Measurements from ENCODE around the gene C3orf52. TPM values are rescaled to one million over a fixed set of nuclear protein-coding genes. Genes with fewer than 3 reads are reported as not detected.
A peak's percentile ranks its signal among the peaks of the same experiment; 100 is the strongest.

The C3orf52 gene
- polyA plus RNA-seq, 1 donor (not counting 4 experiments of a cell fraction or from before 2014, with no cell fraction given): 15.8 TPM

DNA sequence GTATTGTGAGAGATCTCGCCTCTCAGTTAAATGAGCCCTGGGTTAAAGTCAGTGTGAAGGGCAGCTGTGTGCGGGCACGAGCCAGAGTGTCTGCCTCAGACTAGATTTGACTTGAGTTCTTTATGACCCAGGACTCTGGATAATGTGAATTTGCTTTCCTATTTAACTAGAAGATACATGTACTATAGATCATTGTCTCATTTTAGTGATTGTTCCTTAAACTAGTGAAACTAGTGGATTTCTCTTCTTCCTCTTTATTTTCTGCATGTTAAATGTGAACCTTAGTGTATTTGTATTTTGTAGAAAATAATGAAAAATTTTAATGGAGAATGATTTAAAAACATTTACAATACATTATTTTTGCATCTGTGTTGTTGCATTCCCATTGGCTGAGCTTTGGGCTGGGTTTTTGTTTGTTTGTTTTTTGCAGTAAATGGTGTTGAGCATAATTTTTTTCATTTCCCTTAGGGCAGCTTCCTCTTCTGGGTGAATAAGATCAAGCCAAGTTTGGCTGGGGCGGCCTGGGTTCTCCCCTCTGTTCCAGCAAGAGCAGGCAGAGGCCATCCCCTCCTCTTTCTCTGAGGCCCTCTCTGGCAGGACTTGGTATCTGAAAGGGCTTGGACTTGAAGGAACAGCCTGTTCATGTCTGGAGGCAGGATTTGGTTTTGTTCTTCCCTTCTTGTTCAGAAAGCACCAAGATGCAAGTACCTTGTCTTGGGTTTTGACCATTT lies 31.8 kb downstream of the C3orf52 start:
- H3K36me3 ChIP-seq (ENCODE audit: control insufficient read depth in 2 of 2, extremely low read depth in 1 of 2, insufficient read depth in 2 of 2, low read length in 2 of 2): peaks cover 24 to 26% of the 10 kb centered on the region in 2 experiments

GRCh38 chr3:112119962-112120836 lies 34.0 kb downstream of the C3orf52 start:
- dilution Hi-C loops (cut with MboI; ENCODE audit: extremely low pct_ligation_motif_present, low sequenced_read_pairs): no loop called here
- Histone ChIP-seq H3K36me3 (ENCODE audit: control insufficient read depth in 2 of 2, extremely low read depth in 1 of 2, insufficient read depth in 2 of 2, low read length in 2 of 2) (peaks cover 19 to 21% of the 10 kb centered on the region in 2 experiments), H3K27ac (ENCODE audit: control insufficient read depth, insufficient read depth, low read length) (no peak overlapping the region), H3K4me1 (ENCODE audit: control insufficient read depth, extremely low read depth, insufficient read depth, low read length) (no peaks in the 10 kb centered on the region), H3K79me2 (ENCODE audit: control insufficient read depth, insufficient read depth, low read length) (no peaks in the 10 kb centered on the region), H3K9me3 (ENCODE audit: control insufficient read depth, low read depth, low read length) (no peaks in the 10 kb centered on the region), H3K4me3 (ENCODE audit: control insufficient read depth in 2 of 3, extremely low read depth in 1 of 3, insufficient read depth in 2 of 3, low read depth in 1 of 3, low read length in 3 of 3) (no peak overlapping the region), H4K20me1 (ENCODE audit: control insufficient read depth, extremely low read depth, insufficient read depth, low read length) (no peaks in the 10 kb centered on the region), H3K4me2 (ENCODE audit: control insufficient read depth, extremely low read depth, insufficient read depth, low read depth, low read length) (no peak overlapping the region), H3K9ac (ENCODE audit: control insufficient read depth, extremely low read depth, insufficient read depth, low read length) (no peak overlapping the region), H2AFZ (ENCODE audit: control insufficient read depth, low read length) (no peak overlapping the region), H3K27me3 (ENCODE audit: control insufficient read depth, extremely low read depth, insufficient read depth, low read length) (no peaks in the 10 kb centered on the region), H3K9me1 (ENCODE audit: control insufficient read depth, extremely low read depth, insufficient read depth, low read length) (no peaks in the 10 kb centered on the region)
- TF ChIP-seq EZH2 (IDR thresholded peaks at IDR 0.05; ENCODE audit: low read length): no peak
- TF ChIP-seq CTCF (optimal IDR thresholded peaks at IDR 0.05 in 1 of 3, IDR thresholded peaks at IDR 0.05 in 1 of 3, conservative IDR thresholded peaks at IDR 0.05 in 1 of 3; ENCODE audit: extremely low read depth in 1 of 3, insufficient read depth in 2 of 3, low read length in 3 of 3): no peak
- DNase-seq (ENCODE audit: low read depth, low spot score) (no peak), FAIRE-seq (no peak)

More for the DNA sequence above, 31.8 kb downstream of the C3orf52 start:
- Histone ChIP-seq H3K4me1 (ENCODE audit: control insufficient read depth, extremely low read depth, insufficient read depth, low read length) (no peaks in the 10 kb centered on the region), H4K20me1 (ENCODE audit: control insufficient read depth, extremely low read depth, insufficient read depth, low read length) (no peaks in the 10 kb centered on the region), H3K79me2 (ENCODE audit: control insufficient read depth, insufficient read depth, low read length) (no peaks in the 10 kb centered on the region), H3K9me1 (ENCODE audit: control insufficient read depth, extremely low read depth, insufficient read depth, low read length) (no peaks in the 10 kb centered on the region), H3K9me3 (ENCODE audit: control insufficient read depth, low read depth, low read length) (no peaks in the 10 kb centered on the region), H3K9ac (ENCODE audit: control insufficient read depth, extremely low read depth, insufficient read depth, low read length) (no peak overlapping the region), H3K27ac (ENCODE audit: control insufficient read depth, insufficient read depth, low read length) (no peak overlapping the region), H3K4me2 (ENCODE audit: control insufficient read depth, extremely low read depth, insufficient read depth, low read depth, low read length) (no peak overlapping the region), H2AFZ (ENCODE audit: control insufficient read depth, low read length) (no peak overlapping the region), H3K4me3 (ENCODE audit: control insufficient read depth in 2 of 3, extremely low read depth in 1 of 3, insufficient read depth in 2 of 3, low read depth in 1 of 3, low read length in 3 of 3) (no peak overlapping the region), H3K27me3 (ENCODE audit: control insufficient read depth, extremely low read depth, insufficient read depth, low read length) (no peaks in the 10 kb centered on the region)
- no peak for DNase-seq (ENCODE audit: low read depth, low spot score)
- TF ChIP-seq EZH2 (IDR thresholded peaks at IDR 0.05; ENCODE audit: low read length): no peak
- peak in 1 of 3 experiments; percentile 6 for TF ChIP-seq CTCF (optimal IDR thresholded peaks at IDR 0.05 in 1 of 3, IDR thresholded peaks at IDR 0.05 in 1 of 3, conservative IDR thresholded peaks at IDR 0.05 in 1 of 3; ENCODE audit: extremely low read depth in 1 of 3, insufficient read depth in 2 of 3, low read length in 3 of 3)
- FAIRE-seq: no peak
- dilution Hi-C loops (cut with MboI; ENCODE audit: extremely low pct_ligation_motif_present, low sequenced_read_pairs): no loop called here
